Cardiac muscle cell (in vitro differentiated cells and primary cell): ENCODE measurements around the gene PCDHB13. TPM values are rescaled to one million over a fixed set of nuclear protein-coding genes. Genes with fewer than 3 reads are reported as not detected.
"Not testable (repeated sequence)": the region's sequence is repeated elsewhere in the genome, so short reads cannot be mapped to it uniquely, and the experiment has no call there.

Source experiments
- DNase-seq, 2 donors: peaks; one replicate each; pipeline versions ENCODE4 v3.0.0 to v3.0.0-alpha.2; 2010 to 2017; ENCODE audit warnings: low read depth in 1 of 2, low spot score in 1 of 2
- H3K27ac ChIP-seq: fragments of 200-600 bp; sonication (generic); 2 replicates; pipeline ENCODE4 v1.5.1; 2016
- H3K27me3 ChIP-seq: fragments of 200-600 bp; sonication (generic); 2 replicates; pipeline ENCODE4 v1.6.0; 2016; ENCODE audit warnings: control low read depth
- H3K36me3 ChIP-seq: fragments of 200-600 bp; sonication (generic); 2 replicates; pipeline ENCODE4 v1.5.1; 2016; ENCODE audit warnings: control low read depth
- H3K4me1 ChIP-seq: fragments of 200-600 bp; sonication (generic); 2 replicates; pipeline ENCODE4 v1.8.1; 2017; ENCODE audit warnings: low read depth, mild to moderate bottlenecking, mixed run types
- H3K4me3 ChIP-seq: fragments of 200-600 bp; sonication (generic); 2 replicates; pipeline ENCODE4 v1.5.1; 2016; ENCODE audit warnings: mild to moderate bottlenecking
- H3K9me3 ChIP-seq: fragments of 200-600 bp; sonication (generic); 2 replicates; pipeline ENCODE4 v1.5.1; 2017; ENCODE audit warnings: low read depth, mild to moderate bottlenecking, control low read depth
- CTCF ChIP-seq: IDR thresholded peaks from 2 replicates; pipeline ENCODE4 v1.5.1; 2012; ENCODE audit warnings: low read depth, mild to moderate bottlenecking, low read length
- polyA plus RNA-seq: library from polyadenylated mRNA; unstranded; fragments of >200 nt; fragmentation: Nextera tagmentation; extraction: Ambion mirVana; gene quantifications from 2 replicates; pipeline ENCODE4 v1.2.1, GENCODE V29; 2016
- total RNA-seq: library from RNA; depleted of rRNA; stranded (reverse); fragments of >200 nt; gene quantifications from 2 replicates; pipeline ENCODE4 v1.2.3, GENCODE V29; 2016

Gene PCDHB13
- total and polyA plus RNA-seq, 2 experiments from 2014 or later = 3.1 to 7.8 TPM

- no peaks in the 10 kb centered on the region for H3K4me1 ChIP-seq
- no peaks in the 10 kb centered on the region for H3K27me3 ChIP-seq
- no peak overlapping the region for H3K4me3 ChIP-seq
- no peak overlapping the region for H3K27ac ChIP-seq
- no peaks in the 10 kb centered on the region for H3K36me3 ChIP-seq
- no peaks in the 10 kb centered on the region for H3K9me3 ChIP-seq
- no peak for TF ChIP-seq CTCF
- no peak for DNase-seq
Measured at GRCh38 chr5:141180313-141180712, 33.4 kb upstream of the PCDHB13 start.

GRCh38 chr5:141182248-141182647, 31.5 kb upstream of the PCDHB13 start, which contains the start of gene PCDHB16:
TSS of gene PCDHB16 (plus strand) at chr5:141182387. CDS start at chr5:141182560, 173 bp downstream.
- no peak for TF ChIP-seq CTCF

GRCh38 chr5:141184117-141184855, 29.4 kb upstream of the PCDHB13 start:
- H3K36me3 ChIP-seq, H3K27me3 ChIP-seq, H3K4me3 ChIP-seq, DNase-seq, H3K27ac ChIP-seq, H3K9me3 ChIP-seq, H3K4me1 ChIP-seq: not testable (repeated sequence)

More at GRCh38 chr5:141182248-141182647, 31.5 kb upstream of the PCDHB13 start, which contains the start of gene PCDHB16:
- Histone ChIP-seq H3K36me3 (no peaks in the 10 kb centered on the region), H3K27ac (no peak within 1 kb of the TSS), H3K27me3 (no peaks in the 10 kb centered on the region), H3K4me3 (no peak within 1 kb of the TSS), H3K4me1 (no peaks in the 10 kb centered on the region), H3K9me3 (no peaks in the 10 kb centered on the region)
- peak; percentile 3 to 30 for DNase-seq

GRCh38 chr5:141186897-141187512, 26.7 kb upstream of the PCDHB13 start, which contains the start of gene PCDHB9:
TSS of gene PCDHB9 (plus strand) at chr5:141187161. CDS start at chr5:141187319, 158 bp downstream.
- no peaks in the 10 kb centered on the region for H3K9me3 ChIP-seq
- DNase-seq = peak; percentile 9 to 29
- peak; percentile 21 for TF ChIP-seq CTCF
- H3K4me1 ChIP-seq = no peaks in the 10 kb centered on the region
- H3K4me3 ChIP-seq = peak within 1 kb of the TSS; percentile 8
- H3K27ac ChIP-seq = no peak within 1 kb of the TSS
- no peaks in the 10 kb centered on the region for H3K36me3 ChIP-seq
- no peaks in the 10 kb centered on the region for H3K27me3 ChIP-seq

GRCh38 chr5:141188682-141189081, 25.0 kb upstream of the PCDHB13 start:
- H3K4me3 ChIP-seq, H3K36me3 ChIP-seq, H3K9me3 ChIP-seq, H3K27me3 ChIP-seq, H3K4me1 ChIP-seq, H3K27ac ChIP-seq, DNase-seq: not testable (repeated sequence)

- H3K27ac ChIP-seq, H3K4me1 ChIP-seq, DNase-seq, H3K36me3 ChIP-seq, H3K27me3 ChIP-seq, H3K4me3 ChIP-seq, H3K9me3 ChIP-seq: not testable (repeated sequence)
Measured at GRCh38 chr5:141189131-141189530, 24.6 kb upstream of the PCDHB13 start.

- Histone ChIP-seq H3K4me3 (peak within 1 kb of the TSS; percentile 30), H3K36me3 (no peaks in the 10 kb centered on the region), H3K27me3 (no peaks in the 10 kb centered on the region), H3K27ac (no peak within 1 kb of the TSS), H3K4me1 (no peaks in the 10 kb centered on the region), H3K9me3 (no peaks in the 10 kb centered on the region)
- peak; percentile 12 to 51 for DNase-seq
- peak; percentile 19 for TF ChIP-seq CTCF
Measured at GRCh38 chr5:141192110-141192725, 21.5 kb upstream of the PCDHB13 start, which contains the start of gene PCDHB10. TSS of gene PCDHB10 (plus strand) at chr5:141192353. CDS start at chr5:141192553, 200 bp downstream.

GRCh38 chr5:141194332-141194731, 19.4 kb upstream of the PCDHB13 start:
- H3K36me3 ChIP-seq, H3K4me1 ChIP-seq, DNase-seq, H3K27ac ChIP-seq, H3K9me3 ChIP-seq, H3K27me3 ChIP-seq, H3K4me3 ChIP-seq: not testable (repeated sequence)
